GM18511 (cell line): ENCODE measurements around the gene NHERF1.

Experiments
- ATAC-seq: cut with Tn5 transposase; IDR thresholded peaks from one replicate; pipeline ENCODE4 v1.9.1; 2021; ENCODE audit warnings: mild to moderate bottlenecking, moderate library complexity; ENCODE audit not compliant: unreplicated experiment

NHERF1 gene

DNA sequence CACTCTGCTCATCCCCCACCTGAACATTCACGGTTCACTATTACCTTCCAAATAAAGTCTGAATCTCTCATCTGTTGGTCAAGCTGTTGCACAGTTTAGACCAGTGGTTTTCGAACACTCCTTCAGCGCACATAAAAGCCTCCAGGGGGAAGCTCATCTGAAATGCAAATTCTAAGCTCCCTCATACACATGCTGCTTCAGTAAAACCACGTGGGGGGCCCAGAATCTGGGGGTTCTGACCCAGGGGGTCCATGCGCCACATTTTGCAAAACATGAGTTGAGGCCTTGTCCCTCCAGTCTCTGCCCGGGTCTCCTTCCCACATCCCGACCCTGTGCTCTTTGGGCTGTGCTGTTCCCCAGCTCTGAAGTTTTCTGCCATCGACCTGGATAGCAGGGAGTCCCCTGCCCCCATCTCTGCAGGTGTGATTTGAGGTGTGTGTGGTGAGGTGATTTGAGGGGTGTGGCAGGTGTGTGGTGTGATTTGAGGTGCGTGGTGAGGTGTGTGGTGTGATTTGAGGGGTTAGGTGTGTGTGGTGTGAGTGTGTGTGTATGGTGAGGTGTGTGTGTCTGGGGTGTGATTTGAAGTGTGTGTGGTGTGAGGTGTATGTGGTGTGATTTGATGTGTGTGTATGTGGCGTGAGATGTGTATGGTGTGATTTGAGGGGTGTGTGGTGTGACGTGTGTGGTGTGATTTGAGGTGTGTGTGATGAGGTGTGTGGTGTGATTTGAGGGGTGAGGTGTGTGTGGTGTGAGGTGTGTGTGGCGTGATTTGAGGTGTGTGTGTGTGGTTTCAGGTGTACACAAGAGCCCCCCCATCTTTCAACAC, 16.2 kb upstream of the NHERF1 start:
- ATAC-seq: no peak

DNA sequence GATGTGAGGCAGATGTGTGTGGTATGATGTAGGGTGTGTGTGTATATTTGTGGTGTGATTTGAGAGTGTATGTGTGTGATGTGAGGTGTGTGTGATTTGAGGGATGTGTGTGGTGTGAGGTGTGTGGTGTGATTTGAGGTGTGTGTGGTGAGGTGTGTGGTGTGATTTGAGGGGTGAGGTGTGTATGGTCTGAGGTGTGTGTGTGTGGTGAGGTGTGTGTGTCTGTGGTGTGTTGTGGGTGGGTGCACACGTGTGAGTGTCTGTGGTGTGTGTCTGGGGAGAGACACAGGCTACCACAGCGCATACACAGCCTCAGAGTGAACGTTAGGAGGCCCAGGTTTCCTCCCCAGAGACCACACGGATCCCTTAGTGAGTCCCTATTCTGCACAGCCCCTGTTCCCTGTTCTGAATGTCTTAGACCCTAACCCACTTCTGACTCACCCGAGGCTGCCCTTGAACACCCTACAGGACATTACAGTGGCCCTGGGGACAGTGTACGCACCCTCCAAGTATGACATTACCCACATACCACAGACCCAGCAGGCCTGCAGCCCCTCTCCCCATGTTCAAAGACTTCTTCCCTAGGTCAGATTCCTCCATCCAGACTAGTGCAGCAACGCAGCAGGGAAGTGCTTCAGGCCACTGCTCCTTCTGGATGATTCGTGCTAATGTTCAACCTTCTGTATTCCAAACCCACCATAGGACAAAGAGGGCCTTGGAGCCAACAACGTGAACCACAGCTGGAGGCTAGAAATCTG, 14.9 kb upstream of the NHERF1 start:
- no peak for ATAC-seq

DNA sequence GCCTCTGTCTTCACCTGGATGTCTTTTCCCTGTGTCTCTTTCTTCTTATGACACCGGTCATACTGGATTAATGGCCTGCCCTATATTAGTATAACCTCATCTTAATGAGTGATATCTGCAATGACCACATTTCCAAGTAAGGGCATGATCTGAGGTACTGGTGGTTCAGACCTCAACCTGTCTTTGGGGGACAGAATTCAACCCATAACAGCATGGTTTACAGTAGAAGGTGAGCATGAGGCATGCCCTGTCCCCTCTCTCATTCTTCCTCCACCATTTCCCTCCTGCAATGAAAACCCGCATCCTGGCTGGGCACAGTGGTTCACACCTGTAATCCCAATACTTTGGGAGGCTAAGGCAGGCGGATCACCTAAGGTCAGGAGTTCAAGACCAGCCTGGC, 14.2 kb upstream of the NHERF1 start:
- no peak for ATAC-seq

DNA sequence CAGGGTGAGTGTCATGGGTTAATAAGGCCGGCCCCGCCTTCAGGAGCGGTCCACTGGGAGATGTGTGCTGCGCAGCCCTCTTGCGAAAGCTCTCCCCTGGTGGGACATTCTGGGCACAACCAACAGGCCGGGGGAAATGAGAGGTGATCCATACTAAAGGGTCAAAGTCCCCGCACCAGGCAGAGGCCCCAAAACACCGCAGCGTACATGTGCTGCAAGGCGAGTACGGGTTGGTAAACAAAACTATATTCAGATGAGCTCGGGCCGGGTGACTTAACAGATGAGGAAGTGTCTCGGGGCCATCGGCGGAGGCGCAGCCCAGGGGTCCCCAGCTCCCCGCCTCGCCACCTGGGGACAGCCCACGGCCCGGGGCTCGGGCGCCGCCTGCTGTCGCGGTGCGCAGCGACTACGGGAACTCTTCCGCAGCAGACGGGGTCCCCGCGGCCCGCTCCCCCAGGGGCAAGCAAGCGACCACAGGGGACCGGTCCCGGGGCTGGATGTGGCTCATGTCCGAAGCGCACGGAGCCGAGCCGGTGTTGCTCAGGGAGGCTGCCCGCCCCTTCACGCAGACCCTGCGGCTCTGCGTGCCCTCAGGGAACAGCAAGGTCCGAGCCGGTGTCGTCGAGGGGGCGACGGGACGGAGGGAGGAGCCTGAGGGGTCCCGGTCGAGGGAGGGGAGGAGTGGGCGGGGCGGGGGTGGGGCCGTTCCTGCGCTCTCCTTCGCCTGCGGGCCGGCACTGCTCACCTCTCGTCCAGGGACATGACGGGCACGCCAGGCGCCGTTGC, 11.7 kb upstream of the NHERF1 start, which contains the start of gene RAB37:
Gene RAB37 (plus strand): TSS at position 744 of the 786 bp plus-strand sequence. CDS start 17 bp downstream, at position 761.
- ATAC-seq: no peak

DNA sequence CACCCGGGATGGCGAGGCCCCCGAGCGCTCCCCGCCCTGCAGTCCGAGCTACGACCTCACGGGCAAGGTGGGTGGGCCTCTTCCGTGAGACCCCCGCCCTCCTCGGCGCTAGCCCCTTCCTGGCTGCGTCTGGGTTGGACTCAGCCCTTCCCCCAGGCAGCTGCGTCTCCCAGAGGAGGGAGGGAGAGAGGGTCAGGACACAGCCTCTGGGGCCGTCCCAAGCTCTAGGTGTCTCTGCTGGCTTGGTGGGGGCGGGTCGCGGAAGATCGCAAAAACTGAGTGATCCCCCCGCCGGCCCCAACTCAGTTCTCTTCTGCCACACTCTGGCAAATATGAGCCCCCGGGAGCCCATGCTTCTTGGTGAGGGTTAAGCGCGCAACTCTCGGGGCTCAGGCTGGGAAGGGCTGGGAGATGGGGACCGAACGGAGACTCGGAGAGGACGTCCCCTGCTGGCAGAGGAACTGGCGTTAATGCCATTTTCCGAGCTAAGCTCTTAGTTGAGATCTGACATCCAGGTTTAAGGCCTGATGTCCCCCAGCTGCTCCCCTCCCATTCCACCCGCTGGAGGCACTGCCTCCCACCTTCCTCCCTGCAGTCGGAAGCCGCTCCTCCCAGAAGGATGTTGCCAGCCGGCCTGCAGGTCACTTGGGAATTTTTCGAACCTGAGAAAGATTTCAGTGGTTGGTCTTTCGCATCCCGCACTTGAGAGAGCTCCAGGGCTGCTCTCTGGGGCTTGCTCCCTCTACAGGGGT, 11.0 kb upstream of the NHERF1 start:
- no peak for ATAC-seq

DNA sequence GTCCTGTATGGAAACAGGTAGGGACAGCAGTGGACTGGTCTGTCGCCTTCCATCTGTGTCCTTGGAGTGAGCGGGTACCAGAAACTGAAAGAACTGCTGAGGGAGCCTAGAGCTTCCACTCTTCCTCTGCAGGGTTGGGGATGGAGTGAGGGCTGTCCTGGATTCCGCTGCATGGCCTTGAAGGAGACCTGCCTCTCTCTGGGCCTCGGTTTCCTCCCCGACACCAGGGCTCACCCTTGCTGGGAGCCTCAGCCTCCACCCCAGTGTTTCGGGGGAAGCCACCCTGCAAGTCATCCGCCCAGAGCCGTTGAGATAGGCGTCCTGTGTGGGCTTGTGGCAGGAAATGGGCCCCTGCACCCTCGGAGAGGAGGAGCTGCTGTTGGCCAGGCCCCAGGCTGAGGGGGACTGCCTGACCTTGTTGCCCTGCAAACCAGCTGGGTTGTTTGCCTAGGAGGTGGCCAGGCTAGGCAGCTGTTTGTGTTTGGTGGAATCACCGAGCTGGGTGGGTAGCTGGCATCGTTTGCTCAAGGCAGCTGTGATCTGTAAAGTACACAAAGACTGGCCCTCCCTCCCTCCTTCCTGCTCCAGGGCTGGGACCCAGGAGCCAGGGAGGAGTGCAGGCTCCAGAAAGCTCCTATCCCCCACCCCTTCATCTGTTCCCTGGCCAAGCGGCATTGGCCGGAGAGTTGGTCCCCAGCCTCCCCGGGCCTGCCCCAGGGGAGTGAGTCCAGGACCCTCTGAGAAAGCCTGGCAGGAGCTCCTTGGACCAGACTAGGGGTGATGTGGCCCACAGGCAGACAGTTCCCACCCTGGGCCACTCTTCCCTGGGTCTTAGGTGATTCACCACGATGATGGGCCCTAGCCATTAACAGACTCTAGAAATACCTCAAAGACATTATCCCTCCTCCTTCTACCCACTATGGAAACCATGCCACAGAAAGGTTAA, 10.1 kb upstream of the NHERF1 start:
- ATAC-seq: peak; percentile 52

DNA sequence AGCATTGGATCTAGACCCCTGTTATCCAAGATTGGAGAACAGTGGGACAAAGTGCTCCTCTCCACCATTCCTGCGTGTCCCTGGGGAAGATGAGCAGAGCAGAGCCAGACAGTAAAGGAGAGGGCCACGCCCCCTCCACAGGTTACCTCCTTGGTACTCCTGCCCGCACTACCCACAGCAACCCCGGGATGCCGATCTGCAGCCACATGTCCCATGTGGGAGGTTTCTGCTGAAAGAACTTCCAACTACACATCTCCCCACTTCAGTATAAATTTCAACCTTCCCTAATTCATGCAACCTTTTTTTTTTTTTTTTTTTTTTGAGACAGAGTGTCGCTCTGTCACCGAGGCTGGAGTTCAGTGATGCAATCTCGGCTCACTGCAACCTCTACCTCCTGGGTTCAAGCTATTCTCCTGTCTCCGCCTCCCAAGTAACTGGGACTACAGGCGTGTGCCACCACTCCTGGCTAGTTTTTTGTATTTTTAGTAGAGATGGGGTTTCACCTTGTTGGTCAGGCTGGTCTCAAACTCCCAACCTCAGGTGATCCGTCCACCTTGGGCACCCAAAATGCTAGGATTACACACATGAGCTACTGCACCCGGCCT, 9.1 kb upstream of the NHERF1 start:
- no peak for ATAC-seq

DNA sequence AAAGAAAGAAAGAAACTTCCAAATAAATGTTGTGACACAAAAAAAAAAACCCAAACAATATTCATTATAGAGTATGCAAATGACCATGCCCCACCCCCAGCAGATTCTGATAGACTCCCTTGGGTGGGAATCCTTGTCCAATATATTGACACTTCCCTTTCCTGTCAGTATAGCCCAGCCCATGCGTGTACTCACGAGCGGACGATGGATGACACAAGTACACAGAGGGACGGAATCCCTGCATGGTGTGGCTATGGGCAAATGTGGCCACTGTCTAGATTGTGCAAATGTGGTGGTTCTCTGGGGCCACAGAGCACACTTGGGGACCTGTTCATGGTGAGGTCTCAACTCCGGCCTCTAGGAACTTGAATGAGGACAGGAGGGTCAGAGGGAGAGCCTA, 8.3 kb upstream of the NHERF1 start:
- no peak for ATAC-seq

DNA sequence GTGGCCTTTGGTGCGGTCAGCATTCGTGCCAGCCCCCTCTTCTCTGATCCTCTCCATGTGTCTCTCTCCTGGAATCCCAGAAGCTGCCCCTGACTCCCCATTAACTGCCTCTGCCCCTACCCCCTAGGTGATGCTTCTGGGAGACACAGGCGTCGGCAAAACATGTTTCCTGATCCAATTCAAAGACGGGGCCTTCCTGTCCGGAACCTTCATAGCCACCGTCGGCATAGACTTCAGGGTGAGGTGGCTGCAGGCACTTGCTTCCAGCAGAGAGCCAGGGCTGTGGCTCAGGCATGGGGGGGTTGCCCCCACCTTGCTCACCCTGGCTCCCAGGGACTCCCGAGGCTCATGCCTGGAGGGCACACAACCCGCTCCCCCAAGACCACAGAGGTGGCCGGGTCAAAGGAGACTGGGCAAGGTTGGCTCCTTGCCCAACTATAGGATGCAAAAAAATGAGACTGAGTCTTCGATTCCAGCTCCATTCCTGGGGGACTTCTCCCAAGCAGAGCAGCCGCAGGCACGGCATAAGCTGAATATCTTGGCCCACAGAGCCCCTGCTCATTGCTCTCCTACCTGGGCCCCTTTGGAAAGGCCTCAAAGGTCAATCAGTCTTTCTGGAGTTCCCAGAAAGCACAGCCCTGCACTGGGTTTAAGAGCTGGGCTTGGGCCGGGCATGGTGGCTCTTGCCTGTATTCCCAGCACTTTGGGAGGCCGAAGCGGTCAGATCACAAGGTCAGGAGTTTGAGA, 7.6 kb upstream of the NHERF1 start:
- ATAC-seq: no peak

DNA sequence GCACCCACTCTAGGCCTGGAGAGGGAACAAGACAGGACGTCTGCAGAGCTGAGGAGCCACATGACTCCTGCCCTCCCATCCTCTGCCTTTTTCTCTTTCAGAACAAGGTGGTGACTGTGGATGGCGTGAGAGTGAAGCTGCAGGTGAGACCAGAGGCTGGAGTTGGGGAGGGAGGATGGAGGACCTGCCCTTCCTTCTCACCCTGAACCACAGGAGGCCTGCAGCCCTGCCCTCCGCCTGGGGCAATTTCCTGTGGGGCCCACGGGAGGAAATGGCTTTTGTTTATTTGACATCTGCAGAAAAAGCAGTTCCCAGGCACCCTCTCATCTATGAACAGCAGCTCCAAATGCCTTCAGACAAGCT, 6.3 kb upstream of the NHERF1 start:
- peak; percentile 61 for ATAC-seq

DNA sequence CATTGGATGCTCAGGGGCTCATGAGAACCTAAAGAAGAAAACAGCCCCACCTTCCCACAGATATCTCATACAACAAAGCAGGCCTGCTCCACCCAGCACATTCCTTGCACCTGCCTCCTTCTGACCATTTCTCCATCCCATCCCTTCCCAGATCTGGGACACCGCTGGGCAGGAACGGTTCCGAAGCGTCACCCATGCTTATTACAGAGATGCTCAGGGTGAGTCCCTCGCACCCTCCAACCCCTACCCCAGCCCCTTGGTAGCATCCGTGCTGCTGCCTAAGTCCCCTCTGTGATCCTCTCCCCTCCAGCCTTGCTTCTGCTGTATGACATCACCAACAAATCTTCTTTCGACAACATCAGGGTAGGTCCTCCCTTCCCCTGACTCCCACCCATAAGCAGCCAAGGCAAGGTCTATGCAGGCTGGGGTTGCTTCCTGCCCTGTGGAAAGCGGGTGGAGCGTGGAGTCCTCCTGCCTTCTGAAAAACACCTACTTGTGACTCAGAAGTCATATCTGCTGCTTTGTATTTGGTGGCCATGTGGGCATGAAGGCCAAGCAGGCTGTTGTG, 5.4 kb upstream of the NHERF1 start:
- no peak for ATAC-seq

DNA sequence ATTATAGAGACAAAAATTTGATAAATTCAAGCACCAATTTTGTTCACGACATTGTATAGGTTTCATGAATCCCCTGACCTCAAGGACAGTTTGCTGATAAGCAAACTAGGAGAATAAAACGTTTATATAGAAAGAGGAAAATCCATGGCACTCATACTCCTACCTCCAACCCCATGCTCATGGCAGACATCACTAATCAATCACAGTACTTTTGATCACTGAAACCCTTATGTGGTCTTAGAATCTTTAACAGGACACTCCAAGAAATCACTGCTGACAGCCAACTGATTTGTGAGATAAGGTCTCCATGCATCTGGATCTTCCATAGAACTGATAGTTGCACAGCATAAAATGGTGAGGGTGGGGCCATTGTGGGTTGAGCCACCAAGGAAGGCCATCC, 4.7 kb upstream of the NHERF1 start:
- no peak for ATAC-seq

DNA sequence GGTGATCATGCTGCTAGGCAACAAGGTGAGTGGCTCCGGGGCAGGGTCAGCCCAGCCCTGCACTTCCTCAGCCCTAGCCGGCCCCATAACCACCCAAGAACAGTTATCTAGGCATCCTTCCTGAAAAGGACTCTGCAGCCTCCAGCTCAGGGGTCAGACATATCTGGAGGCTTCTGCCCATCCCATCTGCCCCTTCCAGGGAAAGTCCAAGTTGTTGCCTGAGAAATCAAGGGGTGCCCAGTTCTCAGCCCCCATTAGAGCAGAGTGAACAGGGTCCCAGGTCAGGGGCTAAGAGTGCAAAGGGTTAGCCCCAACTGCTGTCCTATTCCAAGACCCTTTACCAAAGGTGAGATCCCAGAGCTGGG, 4.1 kb upstream of the NHERF1 start:
- no peak for ATAC-seq

DNA sequence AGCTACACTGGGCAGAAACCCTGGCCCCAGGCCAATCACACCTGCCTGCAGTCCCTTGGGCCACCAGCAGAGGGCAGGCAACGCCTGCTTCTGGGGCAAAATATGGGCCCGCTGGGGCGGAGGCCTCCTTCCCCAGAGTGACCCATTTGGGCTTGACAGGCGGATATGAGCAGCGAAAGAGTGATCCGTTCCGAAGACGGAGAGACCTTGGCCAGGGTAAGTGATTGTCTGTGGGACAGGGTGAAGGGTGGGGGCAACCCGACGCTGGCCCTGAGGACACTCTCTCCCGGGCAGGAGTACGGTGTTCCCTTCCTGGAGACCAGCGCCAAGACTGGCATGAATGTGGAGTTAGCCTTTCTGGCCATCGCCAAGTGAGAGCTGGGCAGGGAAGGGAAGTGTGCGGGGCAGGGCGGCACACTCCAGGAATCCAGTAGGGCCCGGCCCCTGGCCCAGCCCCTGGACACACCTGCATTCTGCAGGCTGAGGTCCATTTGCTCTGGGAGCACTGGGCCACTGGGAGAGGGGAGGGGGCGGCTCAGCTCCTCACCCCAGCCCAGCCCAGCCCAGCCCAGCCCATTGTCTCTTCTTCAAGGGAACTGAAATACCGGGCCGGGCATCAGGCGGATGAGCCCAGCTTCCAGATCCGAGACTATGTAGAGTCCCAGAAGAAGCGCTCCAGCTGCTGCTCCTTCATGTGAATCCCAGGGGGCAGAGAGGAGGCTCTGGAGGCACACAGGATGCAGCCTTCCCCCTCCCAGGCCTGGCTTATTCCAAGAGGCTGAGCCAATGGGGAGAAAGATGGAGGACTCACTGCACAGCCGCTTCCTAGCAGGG, 3.5 kb upstream of the NHERF1 start:
- ATAC-seq: no peak

DNA sequence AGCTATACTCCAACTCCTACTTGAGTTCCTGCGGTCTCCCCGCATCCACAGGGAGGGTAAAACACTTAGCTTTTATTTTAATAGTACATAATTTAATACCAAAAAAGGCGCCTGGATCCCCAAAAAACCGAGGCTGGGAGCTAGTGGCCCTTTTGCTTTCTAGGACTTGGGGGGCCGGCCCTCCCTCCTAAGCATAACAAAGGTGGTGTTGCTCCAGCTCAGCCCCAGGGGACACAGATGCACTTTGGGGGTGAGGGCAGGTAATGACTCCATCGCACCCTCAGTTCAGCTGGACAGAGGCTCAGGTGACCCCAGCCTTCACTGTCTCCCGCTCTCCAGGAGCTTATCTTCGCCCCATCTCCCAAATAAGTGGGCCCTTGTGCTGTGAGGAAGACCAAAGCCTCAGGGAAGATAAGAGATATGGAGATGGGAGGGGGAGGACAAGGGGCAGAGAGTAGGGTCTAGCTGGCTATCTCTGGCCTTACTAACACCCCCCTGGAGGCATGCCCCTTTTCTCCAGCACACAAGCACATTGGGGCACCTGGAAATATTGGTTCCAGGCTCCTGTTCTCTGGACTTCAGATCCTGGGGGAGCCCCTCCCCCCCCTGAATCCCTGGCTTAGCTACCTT, 2.8 kb upstream of the NHERF1 start:
- no peak for ATAC-seq

DNA sequence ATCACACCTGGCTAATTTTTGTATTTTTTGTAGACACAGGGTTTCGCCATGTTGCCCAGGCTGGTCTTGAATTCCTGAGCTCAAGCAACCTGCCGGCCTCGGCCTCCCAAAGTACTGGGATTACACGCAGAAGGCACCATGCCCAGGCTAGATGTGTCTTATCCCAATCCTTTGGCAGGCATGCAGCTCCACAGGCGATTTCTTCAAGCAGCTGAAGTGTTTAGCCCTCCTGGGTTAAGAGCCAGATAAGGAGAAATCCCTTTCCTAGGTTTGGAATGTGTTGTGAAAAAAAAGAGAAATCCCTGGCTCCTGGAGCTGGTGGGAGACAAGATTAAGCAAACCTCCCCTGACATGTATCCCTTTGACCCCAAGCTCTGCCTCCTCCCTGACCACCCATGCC, 2.1 kb upstream of the NHERF1 start:
- ATAC-seq: no peak

DNA sequence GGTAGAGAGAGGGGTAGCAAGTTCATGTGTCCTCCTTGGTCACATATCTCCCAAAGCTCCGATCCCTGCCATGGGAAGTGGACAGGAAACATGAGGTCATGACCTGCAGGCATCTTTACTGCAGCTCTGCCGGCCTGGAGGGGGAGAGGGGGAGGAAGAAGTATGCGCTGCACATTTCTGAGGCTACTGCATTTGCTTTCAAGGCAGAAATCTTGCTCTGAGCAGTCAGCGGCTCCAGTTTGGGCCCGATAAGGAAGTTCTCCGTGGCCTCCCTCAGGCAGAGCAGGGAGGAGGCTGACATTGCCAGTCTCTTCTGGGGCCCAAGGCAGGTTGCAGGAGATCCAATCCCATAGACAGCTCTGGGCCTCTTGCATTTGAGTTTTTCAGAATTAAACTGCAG, 1.5 kb upstream of the NHERF1 start:
- no peak for ATAC-seq
